ENCODE results near the gene TYMP.

Gene TYMP

GRCh38 chr22:50505276-50505775, 24.5 kb downstream of the TYMP start:
- DNase-seq (ENCODE audit: low read depth), result no peak

- no peak for DNase-seq (ENCODE audit: low read depth)
Measured at GRCh38 chr22:50504369-50505211, 25.2 kb downstream of the TYMP start.

GRCh38 chr22:50503475-50504145, 26.2 kb downstream of the TYMP start:
- DNase-seq (ENCODE audit: low read depth), result no peak

DNA sequence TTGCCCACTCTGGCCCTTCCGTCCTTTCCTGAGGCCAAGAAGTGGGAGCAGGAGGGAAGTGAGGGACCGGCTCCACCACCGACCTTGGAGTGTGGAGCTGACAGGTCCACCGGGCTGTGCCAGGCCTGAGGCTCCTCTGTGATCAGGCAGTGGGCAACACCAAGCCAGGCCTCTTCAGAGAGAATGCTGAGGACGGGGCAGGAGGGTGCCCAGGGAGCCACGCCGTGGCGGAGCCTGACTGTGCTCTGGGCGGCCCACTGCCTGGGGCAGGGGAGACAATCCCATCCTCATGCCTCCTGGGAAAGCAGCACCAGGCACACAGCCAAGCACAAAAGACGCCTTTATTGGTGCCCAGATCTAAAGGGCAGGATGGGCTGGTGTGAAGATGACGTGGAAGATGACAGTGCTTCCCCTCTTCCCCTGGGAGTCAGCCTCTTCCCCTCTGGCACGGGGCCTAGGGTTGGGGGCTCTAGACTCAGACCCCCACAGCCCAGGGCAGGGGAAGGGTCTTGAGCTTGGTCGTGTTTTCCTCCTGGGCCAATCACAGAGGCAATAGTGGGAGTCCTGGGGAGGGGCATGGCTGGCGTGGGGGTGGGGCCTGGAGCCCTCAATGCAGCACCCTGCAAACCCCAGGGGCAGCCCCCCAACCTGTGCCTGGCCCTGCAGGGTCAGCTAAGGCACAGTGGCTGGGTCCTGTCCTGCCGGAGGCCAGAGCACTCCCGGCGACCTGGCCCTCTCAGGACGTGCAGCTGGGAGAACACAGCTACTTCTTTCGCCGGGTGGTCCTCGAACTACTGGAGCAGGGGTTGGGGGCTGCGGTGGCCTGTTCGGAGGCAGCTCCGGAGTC, 27.0 kb downstream of the TYMP start:
- DNase-seq (ENCODE audit: low read depth), result no peak

DNA sequence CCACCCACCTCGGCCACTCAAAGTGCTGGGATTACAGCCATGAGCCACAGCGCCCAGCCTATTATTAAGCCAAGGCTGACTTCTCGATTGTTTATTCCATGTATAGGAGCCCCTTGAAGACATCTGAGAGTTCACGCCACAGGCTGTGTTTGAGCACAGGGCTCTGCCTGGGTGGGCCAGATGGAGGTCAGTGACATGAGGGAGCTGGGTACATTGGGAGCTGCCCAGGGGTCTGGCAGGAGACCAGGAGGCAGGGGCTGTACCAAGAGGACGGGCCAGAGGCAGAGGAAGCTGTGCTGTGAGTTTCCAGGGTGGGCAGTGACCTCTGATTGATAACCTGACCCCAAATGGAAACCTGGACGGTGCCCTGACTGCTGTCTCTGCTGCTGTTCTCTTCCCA, 27.7 kb downstream of the TYMP start:
- DNase-seq (ENCODE audit: low read depth), result no peak

DNA sequence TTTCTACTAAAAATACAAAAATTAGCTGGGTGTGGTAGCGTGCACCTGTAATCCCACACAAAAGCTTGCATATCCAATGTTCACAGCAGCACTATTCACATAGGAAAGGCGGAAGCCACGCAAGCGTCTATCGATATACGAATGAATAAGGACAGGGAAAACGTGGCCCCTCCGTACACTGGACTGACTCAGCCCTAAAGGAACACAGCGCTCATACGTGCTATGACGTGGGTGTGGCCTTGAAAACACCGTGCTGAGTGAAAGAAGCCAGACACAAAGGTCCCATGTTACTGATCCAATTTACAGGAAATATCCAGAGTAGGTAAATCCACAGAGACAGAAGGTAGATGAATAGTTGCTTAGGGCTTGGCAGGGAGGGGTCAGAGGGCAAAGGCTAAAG, 29.4 kb downstream of the TYMP start:
- DNase-seq (ENCODE audit: low read depth), result no peak

- no peak for DNase-seq (ENCODE audit: low read depth)
Measured at GRCh38 chr22:50498322-50498890, 31.4 kb downstream of the TYMP start.

GRCh38 chr22:50497093-50497492, 32.7 kb downstream of the TYMP start:
- no peak for DNase-seq (ENCODE audit: low read depth)

- no peak for DNase-seq (ENCODE audit: low read depth)
Measured at GRCh38 chr22:50490531-50491308, 39.1 kb downstream of the TYMP start.

- no peak for DNase-seq (ENCODE audit: low read depth)
Measured at GRCh38 chr22:50489363-50490243, 40.2 kb downstream of the TYMP start.

DNA sequence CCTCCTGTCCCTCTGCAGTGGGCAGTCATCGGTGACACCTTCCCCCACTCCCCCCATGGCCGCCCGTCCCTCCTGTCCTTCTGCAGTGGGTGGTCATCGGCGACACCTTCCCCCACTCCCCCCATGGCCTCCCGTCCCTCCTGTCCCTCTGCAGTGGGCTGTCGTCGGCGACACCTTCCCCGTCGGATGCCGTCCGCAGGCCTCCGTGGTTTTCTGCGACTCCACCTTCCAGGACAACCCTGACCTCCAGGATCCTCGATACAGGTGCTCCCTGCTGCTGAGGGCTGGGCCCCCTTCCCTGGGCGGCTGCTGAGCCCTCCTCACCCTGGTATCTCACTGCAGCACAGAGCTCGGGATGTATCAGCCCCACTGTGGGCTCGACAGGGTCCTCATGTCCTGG, 40.9 kb downstream of the TYMP start:
- no peak for DNase-seq (ENCODE audit: low read depth)

GRCh38 chr22:50488006-50488677, 41.7 kb downstream of the TYMP start:
- no peak for DNase-seq (ENCODE audit: low read depth)

DNA sequence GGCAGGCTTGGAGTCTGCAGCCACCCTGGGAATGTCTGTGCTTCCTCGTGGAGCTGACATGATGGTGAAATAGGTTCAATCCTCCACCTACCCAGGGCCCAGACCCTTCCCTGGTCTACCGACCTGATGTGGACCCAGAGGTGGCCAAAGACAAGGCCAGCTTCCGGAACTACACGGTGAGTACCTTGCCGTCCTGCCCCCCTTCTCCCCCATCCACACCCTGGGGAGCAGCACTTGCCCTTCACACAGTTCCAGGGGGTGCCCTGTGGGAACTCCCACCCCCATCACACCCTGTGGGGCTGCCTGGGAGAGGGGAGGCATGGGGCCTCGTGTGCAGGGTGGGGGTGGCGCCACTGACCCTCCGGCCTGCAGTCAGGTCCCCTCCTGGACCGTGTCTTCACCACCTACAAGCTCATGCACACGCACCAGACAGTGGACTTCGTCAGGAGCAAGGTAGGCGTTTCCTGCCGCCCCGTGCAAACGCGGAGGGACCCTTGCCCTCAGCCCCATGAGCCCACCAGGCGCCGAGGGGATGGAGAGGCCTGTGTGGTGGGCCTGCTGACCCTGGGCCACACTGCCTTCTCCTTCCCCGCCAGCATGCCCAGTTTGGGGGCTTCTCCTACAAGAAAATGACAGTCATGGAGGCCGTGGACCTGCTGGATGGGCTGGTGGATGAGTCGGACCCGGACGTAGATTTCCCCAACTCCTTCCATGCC, 42.4 kb downstream of the TYMP start:
- DNase-seq (ENCODE audit: low read depth), result no peak

GRCh38 chr22:50486561-50487289, 43.1 kb downstream of the TYMP start, which contains the start of gene MIOX:
MIOX (plus strand) TSS chr22:50486859; CDS start chr22:50486898, 39 bp downstream.
- DNase-seq (ENCODE audit: low read depth), result no peak

GRCh38 chr22:50485221-50486131, 44.3 kb downstream of the TYMP start:
- no peak for DNase-seq (ENCODE audit: low read depth)

GRCh38 chr22:50483977-50484853, 45.6 kb downstream of the TYMP start:
- DNase-seq (ENCODE audit: low read depth), result no peak
